GM18873 (cell line): ENCODE measurements around the gene EFCAB3.
"Not testable (repeated sequence)": the region's sequence is repeated elsewhere in the genome, so short reads cannot be mapped to it uniquely, and the experiment has no call there.

Source experiments
- ATAC-seq: cut with Tn5 transposase; IDR thresholded peaks from one replicate; pipeline ENCODE4 v1.9.1; 2021; ENCODE audit warnings: mild to moderate bottlenecking, moderate library complexity, moderate number of reproducible peaks; ENCODE audit not compliant: unreplicated experiment, low FRiP score

EFCAB3 gene

DNA sequence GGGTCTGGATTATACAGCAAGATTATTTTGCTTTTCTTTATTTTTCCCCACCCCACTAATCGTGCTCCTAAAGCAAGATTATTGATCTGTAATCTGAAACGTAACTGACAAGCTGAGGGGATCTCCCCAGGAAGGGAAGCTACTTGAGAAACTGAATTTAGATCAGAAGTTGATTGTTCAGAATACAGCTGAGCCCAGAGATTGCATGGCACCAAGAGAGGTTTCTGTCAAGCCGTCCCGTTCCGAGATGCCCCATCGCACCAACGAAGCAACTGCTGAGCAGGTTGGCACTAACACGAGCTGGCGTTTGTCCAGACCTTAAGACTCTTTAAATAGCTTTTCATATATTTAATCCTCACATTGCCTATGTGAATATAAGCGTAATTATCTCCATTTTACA, 78.1 kb downstream of the EFCAB3 start:
- ATAC-seq, result not testable (repeated sequence)

DNA sequence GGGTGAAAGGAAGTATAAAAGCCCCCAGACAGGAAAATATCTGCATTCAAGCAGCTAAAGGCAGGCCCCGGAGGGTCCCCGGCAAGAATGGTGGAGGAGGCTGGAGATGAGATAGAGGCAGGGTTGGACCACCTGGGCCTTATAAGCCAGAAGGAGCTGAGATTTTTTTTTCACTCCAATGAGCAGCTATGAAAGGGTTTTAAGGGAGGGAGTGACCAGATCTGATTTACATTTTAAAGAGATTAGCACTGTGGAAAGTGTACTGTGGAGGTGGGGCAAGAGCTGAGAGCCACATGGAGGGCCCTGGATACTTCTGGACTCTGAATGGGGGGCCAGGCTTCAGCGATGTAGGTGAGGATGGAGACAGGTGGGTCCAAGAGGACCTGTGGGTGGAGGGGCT, 84.1 kb downstream of the EFCAB3 start:
- not testable (repeated sequence) for ATAC-seq

DNA sequence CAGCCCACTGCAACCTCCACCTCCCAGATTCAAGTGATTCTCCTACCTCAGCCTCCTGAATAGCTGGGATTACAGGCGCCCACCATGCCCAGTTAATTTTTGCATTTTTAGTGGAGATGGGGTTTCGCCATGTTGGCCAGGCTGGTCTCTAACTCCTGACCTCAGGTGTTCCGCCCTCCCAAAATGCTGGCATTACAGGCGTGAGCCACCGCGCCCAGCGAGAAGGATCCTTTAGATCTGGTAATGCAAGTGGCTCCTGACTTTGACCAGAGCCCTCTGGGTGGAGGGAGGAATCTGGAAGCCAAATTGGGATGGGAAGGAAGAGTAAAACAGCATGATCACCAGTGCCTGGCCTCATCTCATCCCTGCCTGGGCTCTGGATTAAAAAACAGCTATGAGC, 84.9 kb downstream of the EFCAB3 start:
- ATAC-seq, result not testable (repeated sequence)
